Immature natural killer cell (primary cell): Measurements from ENCODE around the gene RAB4A. TPM values are rescaled to one million over a fixed set of nuclear protein-coding genes. Genes with fewer than 3 reads are reported as not detected.

Source experiments
- DNase-seq, 3 donors: peaks; one replicate each; pipeline ENCODE4 v3.0.0; 2022; ENCODE audit warnings: mixed read lengths in 1 of 3
- H3K27ac Mint-ChIP-seq, 6 donors: one replicate each; pipeline ENCODE4 v1.8.0; 2020; ENCODE audit warnings: mixed read lengths in 6 of 6, mild to moderate bottlenecking in 5 of 6, inconsistent platforms in 4 of 6, moderate library complexity in 3 of 6
- H3K27me3 Mint-ChIP-seq, 3 donors: one replicate each; pipeline ENCODE4 v1.8.0; 2020 to 2021; ENCODE audit warnings: low read depth in 3 of 3, mild to moderate bottlenecking in 3 of 3, mixed read lengths in 3 of 3, moderate library complexity in 3 of 3, inconsistent platforms in 1 of 3
- H3K36me3 Mint-ChIP-seq, 3 donors: one replicate each; pipeline ENCODE4 v1.8.0; 2020; ENCODE audit warnings: mixed read lengths in 3 of 3, inconsistent platforms in 2 of 3, mild to moderate bottlenecking in 2 of 3
- H3K4me1 Mint-ChIP-seq, 2 donors: one replicate each; pipeline ENCODE4 v1.8.0; 2020; ENCODE audit warnings: inconsistent platforms in 2 of 2, mild to moderate bottlenecking in 2 of 2, mixed read lengths in 2 of 2, moderate library complexity in 1 of 2
- H3K4me3 Mint-ChIP-seq, 5 donors: one replicate each; pipeline ENCODE4 v1.8.0; 2020; ENCODE audit warnings: mild to moderate bottlenecking in 5 of 5, mixed read lengths in 5 of 5, inconsistent platforms in 3 of 5, moderate library complexity in 3 of 5
- H3K9me3 Mint-ChIP-seq, 6 donors: one replicate each; pipeline ENCODE4 v1.8.0; 2020; ENCODE audit warnings: mild to moderate bottlenecking in 6 of 6, mixed read lengths in 6 of 6, inconsistent platforms in 4 of 6, moderate library complexity in 3 of 6
- polyA plus RNA-seq, 3 donors: library from polyadenylated mRNA; unstranded; fragments of 300-500 nt; fragmentation: Illumina TruSeq; gene quantifications; one replicate each; pipeline ENCODE4 v1.2.3, GENCODE V29; 2021

Gene RAB4A
- polyA plus RNA-seq, 3 donors from 2014 or later: 21.7 to 30.1 (median 22.3) TPM

- H3K4me3 Mint-ChIP-seq: no peak overlapping the region
- peaks cover 4 to 6% of the 10 kb centered on the region in 2 donors for H3K4me1 Mint-ChIP-seq
- H3K27me3 Mint-ChIP-seq: peaks cover 0 to 9% (median 3%) of the 10 kb centered on the region in 3 donors
- no peaks in the 10 kb centered on the region for H3K9me3 Mint-ChIP-seq
- no peak for DNase-seq
- H3K27ac Mint-ChIP-seq: no peak overlapping the region
- no peaks in the 10 kb centered on the region for H3K36me3 Mint-ChIP-seq
Measured at GRCh38 chr1:229231754-229232119, 39.2 kb upstream of the RAB4A start.

- Mint-ChIP-seq H3K9me3 (no peaks in the 10 kb centered on the region), H3K27me3 (peaks cover 0 to 2% (median 2%) of the 10 kb centered on the region in 3 donors), H3K36me3 (no peaks in the 10 kb centered on the region), H3K27ac (no peak overlapping the region), H3K4me1 (no peaks in the 10 kb centered on the region), H3K4me3 (no peak overlapping the region)
- DNase-seq: no peak
Measured at GRCh38 chr1:229234870-229235472, 35.9 kb upstream of the RAB4A start.

GRCh38 chr1:229237320-229237719 lies 33.6 kb upstream of the RAB4A start:
- H3K27me3 Mint-ChIP-seq: peaks cover 0 to 2% (median 2%) of the 10 kb centered on the region in 3 donors
- H3K36me3 Mint-ChIP-seq: peaks cover 0 to 5% (median 0%) of the 10 kb centered on the region in 3 donors
- H3K27ac Mint-ChIP-seq: no peak overlapping the region
- no peaks in the 10 kb centered on the region for H3K9me3 Mint-ChIP-seq
- H3K4me3 Mint-ChIP-seq: no peak overlapping the region
- DNase-seq: no peak
- H3K4me1 Mint-ChIP-seq: no peaks in the 10 kb centered on the region

DNA sequence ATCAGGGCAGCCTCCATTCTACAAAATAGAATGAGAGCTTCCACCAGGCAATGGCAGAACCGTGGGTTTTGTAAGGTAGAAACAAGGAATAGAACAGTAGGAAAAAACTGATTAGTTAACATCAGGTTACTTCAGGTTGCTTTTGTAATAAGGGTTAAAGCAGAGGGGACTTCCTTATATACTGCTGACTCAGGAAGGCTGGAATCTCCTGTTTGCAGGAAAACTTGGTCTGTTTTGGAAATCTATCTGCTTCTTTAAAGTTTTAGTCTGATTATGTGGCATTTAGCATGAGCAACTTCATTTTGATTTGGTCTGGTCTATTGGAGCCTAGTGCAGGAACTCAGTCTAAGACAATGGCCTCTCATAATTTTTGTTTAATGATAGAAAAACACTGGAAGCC lies 32.7 kb upstream of the RAB4A start:
- Mint-ChIP-seq H3K27ac (no peak overlapping the region), H3K4me3 (no peak overlapping the region), H3K36me3 (peaks cover 0 to 7% (median 0%) of the 10 kb centered on the region in 3 donors), H3K4me1 (no peaks in the 10 kb centered on the region), H3K27me3 (peaks cover 0 to 4% (median 2%) of the 10 kb centered on the region in 3 donors), H3K9me3 (peaks cover 0 to 2% (median 0%) of the 10 kb centered on the region in 6 donors)
- no peak for DNase-seq

- H3K36me3 Mint-ChIP-seq: peaks cover 6 to 14% (median 6%) of the 10 kb centered on the region in 3 donors
- no peaks in the 10 kb centered on the region for H3K4me1 Mint-ChIP-seq
- H3K27ac Mint-ChIP-seq: no peak overlapping the region
- H3K4me3 Mint-ChIP-seq: no peak overlapping the region
- peaks cover 0 to 8% (median 2%) of the 10 kb centered on the region in 3 donors for H3K27me3 Mint-ChIP-seq
- no peak for DNase-seq
- peaks cover 0 to 8% (median 5%) of the 10 kb centered on the region in 6 donors for H3K9me3 Mint-ChIP-seq
Measured at GRCh38 chr1:229238674-229239415, 32.1 kb upstream of the RAB4A start.

- peaks cover 0 to 6% (median 2%) of the 10 kb centered on the region in 3 donors for H3K27me3 Mint-ChIP-seq
- peaks cover 13 to 24% (median 15%) of the 10 kb centered on the region in 3 donors for H3K36me3 Mint-ChIP-seq
- no peaks in the 10 kb centered on the region for H3K4me1 Mint-ChIP-seq
- H3K4me3 Mint-ChIP-seq: no peak overlapping the region
- no peak for DNase-seq
- H3K9me3 Mint-ChIP-seq: peaks cover 0 to 16% (median 11%) of the 10 kb centered on the region in 6 donors
- H3K27ac Mint-ChIP-seq: no peak overlapping the region
Measured at GRCh38 chr1:229240532-229240931, 30.4 kb upstream of the RAB4A start.

DNA sequence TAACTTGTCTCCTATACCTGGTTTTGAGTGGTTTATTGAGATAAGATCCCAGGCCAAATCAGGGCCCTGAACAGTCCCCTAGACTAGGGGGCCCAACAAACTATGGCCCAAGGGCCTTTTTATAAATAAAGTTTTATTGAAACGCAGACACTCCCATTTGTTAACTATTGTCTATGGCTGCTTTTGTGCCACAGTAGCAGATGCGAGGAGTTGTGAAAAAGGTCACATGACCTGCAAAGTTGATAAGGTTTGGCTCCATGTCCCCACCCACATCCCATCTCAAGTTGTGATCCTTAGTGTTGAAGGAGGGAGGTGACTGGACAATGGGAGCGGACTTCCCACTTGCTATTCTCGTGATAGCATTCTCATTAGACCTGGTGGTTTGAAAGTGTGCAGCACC lies 29.5 kb upstream of the RAB4A start:
- DNase-seq: no peak
- peaks cover 0 to 6% (median 2%) of the 10 kb centered on the region in 3 donors for H3K27me3 Mint-ChIP-seq
- no peaks in the 10 kb centered on the region for H3K4me1 Mint-ChIP-seq
- H3K36me3 Mint-ChIP-seq: peaks cover 13 to 24% (median 15%) of the 10 kb centered on the region in 3 donors
- H3K4me3 Mint-ChIP-seq: no peak overlapping the region
- H3K27ac Mint-ChIP-seq: no peak overlapping the region
- H3K9me3 Mint-ChIP-seq: peaks cover 0 to 16% (median 11%) of the 10 kb centered on the region in 6 donors

DNA sequence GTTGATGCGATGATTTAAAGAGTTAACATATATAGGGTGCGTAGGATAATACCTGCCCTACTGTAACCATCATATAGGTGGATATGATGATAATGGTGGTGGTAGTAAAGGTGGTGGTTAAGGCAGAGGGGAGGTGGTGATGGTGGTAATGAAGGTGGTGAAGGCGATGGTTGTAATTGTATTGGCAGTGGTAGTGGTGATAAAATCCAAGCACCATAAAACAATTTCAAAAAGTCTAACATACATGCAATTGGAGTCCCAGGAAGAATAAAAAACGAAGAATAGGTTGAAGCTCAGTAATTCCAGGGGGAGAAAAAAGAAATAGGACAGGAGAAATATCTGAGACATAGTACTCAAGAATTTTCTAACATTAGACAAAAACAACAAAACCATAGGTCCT lies 27.3 kb upstream of the RAB4A start:
- Mint-ChIP-seq H3K36me3 (peaks cover 13 to 24% (median 15%) of the 10 kb centered on the region in 3 donors), H3K4me1 (no peaks in the 10 kb centered on the region), H3K27me3 (peaks cover 0 to 6% (median 0%) of the 10 kb centered on the region in 3 donors), H3K27ac (no peak overlapping the region), H3K9me3 (peaks cover 0 to 16% (median 11%) of the 10 kb centered on the region in 6 donors), H3K4me3 (no peak overlapping the region)
- DNase-seq: no peak

GRCh38 chr1:229244091-229244490 lies 26.8 kb upstream of the RAB4A start:
- Mint-ChIP-seq H3K9me3 (peaks cover 0 to 16% (median 11%) of the 10 kb centered on the region in 6 donors), H3K27ac (no peak overlapping the region), H3K36me3 (peaks cover 13 to 24% (median 15%) of the 10 kb centered on the region in 3 donors), H3K4me3 (no peak overlapping the region), H3K27me3 (peaks cover 0 to 6% (median 0%) of the 10 kb centered on the region in 3 donors), H3K4me1 (no peaks in the 10 kb centered on the region)
- DNase-seq: no peak

DNA sequence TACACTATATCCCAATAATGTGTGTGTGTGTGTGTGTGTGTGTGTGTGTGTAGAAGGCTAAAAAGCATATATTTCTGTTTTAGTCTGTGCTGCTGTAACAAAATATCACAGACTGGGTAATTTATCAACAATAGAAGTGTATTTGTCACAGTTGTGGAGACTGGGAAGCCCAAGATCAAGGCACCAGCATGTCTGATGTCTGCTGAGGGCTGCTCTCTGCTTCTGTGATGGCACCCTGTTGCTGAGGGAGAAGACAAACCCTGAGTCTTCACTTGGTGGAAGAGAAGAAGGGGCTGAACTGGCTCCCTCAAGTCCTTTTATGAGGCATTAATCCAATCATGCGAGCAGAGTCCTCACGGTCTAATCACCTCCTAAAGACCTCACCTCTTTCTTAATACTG lies 23.0 kb upstream of the RAB4A start:
- H3K36me3 Mint-ChIP-seq: peaks cover 13 to 19% (median 15%) of the 10 kb centered on the region in 3 donors
- peaks cover 0 to 5% (median 2%) of the 10 kb centered on the region in 3 donors for H3K27me3 Mint-ChIP-seq
- peaks cover 5 to 6% of the 10 kb centered on the region in 2 donors for H3K4me1 Mint-ChIP-seq
- H3K27ac Mint-ChIP-seq: no peak overlapping the region
- H3K9me3 Mint-ChIP-seq: peaks cover 0 to 16% (median 11%) of the 10 kb centered on the region in 6 donors
- H3K4me3 Mint-ChIP-seq: no peak overlapping the region
- no peak for DNase-seq

- H3K4me1 Mint-ChIP-seq: peaks cover 15 to 17% of the 10 kb centered on the region in 2 donors
- peaks cover 0 to 6% (median 4%) of the 10 kb centered on the region in 6 donors for H3K9me3 Mint-ChIP-seq
- no peak for DNase-seq
- no peak overlapping the region for H3K4me3 Mint-ChIP-seq
- H3K27ac Mint-ChIP-seq: peak overlapping the region in 4 of 6 donors; percentile 10 to 62 (median 54)
- H3K27me3 Mint-ChIP-seq: peaks cover 0 to 2% (median 2%) of the 10 kb centered on the region in 3 donors
- peaks cover 5 to 8% (median 6%) of the 10 kb centered on the region in 3 donors for H3K36me3 Mint-ChIP-seq
Measured at GRCh38 chr1:229248821-229249817, 21.8 kb upstream of the RAB4A start.

- no peak for DNase-seq
- Mint-ChIP-seq H3K27ac (peak overlapping the region in 3 of 6 donors; percentile 10 to 75 (median 51)), H3K9me3 (no peaks in the 10 kb centered on the region), H3K4me1 (peaks cover 21 to 23% of the 10 kb centered on the region in 2 donors), H3K4me3 (no peak overlapping the region), H3K36me3 (no peaks in the 10 kb centered on the region), H3K27me3 (peaks cover 0 to 2% (median 2%) of the 10 kb centered on the region in 3 donors)
Measured at GRCh38 chr1:229249854-229250644, 20.9 kb upstream of the RAB4A start.

- no peak for DNase-seq
- no peaks in the 10 kb centered on the region for H3K36me3 Mint-ChIP-seq
- peaks cover 21 to 25% of the 10 kb centered on the region in 2 donors for H3K4me1 Mint-ChIP-seq
- H3K9me3 Mint-ChIP-seq: no peaks in the 10 kb centered on the region
- peaks cover 0 to 4% (median 2%) of the 10 kb centered on the region in 3 donors for H3K27me3 Mint-ChIP-seq
- peak overlapping the region in 3 of 6 donors; percentile 31 to 54 (median 34) for H3K27ac Mint-ChIP-seq
- no peak overlapping the region for H3K4me3 Mint-ChIP-seq
Measured at GRCh38 chr1:229251185-229251584, 19.7 kb upstream of the RAB4A start.
